Heart left ventricle (tissue), 16 donors: ENCODE measurements around the gene SZT2. TPM values are rescaled to one million over a fixed set of nuclear protein-coding genes. Genes with fewer than 3 reads are reported as not detected.

Source experiments
- ATAC-seq, 4 donors: fragments of 200-7000 bp; cut with Tn5 transposase; one replicate each; pipeline ENCODE4 v1.9.1; 2020 to 2022; ENCODE audit warnings: moderate library complexity in 4 of 4, mild to moderate bottlenecking in 3 of 4, moderate number of reproducible peaks in 1 of 4
- DNase-seq, 5 donors: peaks; one replicate each; pipeline ENCODE4 v3.0.0-alpha.2; 2020
- H3K27ac ChIP-seq, 12 donors: fragments of 200-600 bp; sonication (generic) in 4 of 12; one replicate each; pipeline versions ENCODE4 v1.5.0 to v1.8.0; 2016 to 2022; ENCODE audit warnings: mild to moderate bottlenecking in 2 of 12
- H3K27me3 ChIP-seq, 9 donors: fragments of 200-600 bp; sonication (generic) in 2 of 9; one replicate each; pipeline versions ENCODE4 v1.5.1 to v1.8.0; 2016 to 2022; ENCODE audit warnings: mild to moderate bottlenecking in 3 of 9
- H3K36me3 ChIP-seq, 9 donors: fragments of 200-600 bp; sonication (generic) in 2 of 9; one replicate each; pipeline versions ENCODE4 v1.5.0 to v1.8.0; 2018 to 2022; ENCODE audit warnings: mild to moderate bottlenecking in 2 of 9
- H3K4me1 ChIP-seq, 12 donors: fragments of 200-600 bp; sonication (generic) in 4 of 12; one replicate each; pipeline versions ENCODE4 v1.5.0 to v1.8.0; 2016 to 2022; ENCODE audit warnings: mild to moderate bottlenecking in 3 of 12
- H3K4me3 ChIP-seq, 12 donors: fragments of 200-600 bp; sonication (generic) in 4 of 12; one replicate each; pipeline versions ENCODE4 v1.5.0 to v1.8.0; 2017 to 2022; ENCODE audit warnings: mild to moderate bottlenecking in 9 of 12, moderate library complexity in 4 of 12
- H3K9me3 ChIP-seq, 12 donors: fragments of 200-600 bp; sonication (generic) in 4 of 12; one replicate each; pipeline versions ENCODE4 v1.5.0 to v1.8.0; 2016 to 2022; ENCODE audit warnings: mild to moderate bottlenecking in 1 of 12
- POLR2A ChIP-seq, 2 donors: fragments of 450-650 bp; IDR thresholded peaks; one replicate each; pipeline ENCODE4 v1.6.1; 2017; ENCODE audit warnings: antibody characterized with exemption in 2 of 2, mild to moderate bottlenecking in 2 of 2, moderate library complexity in 2 of 2
- WGBS, 4 donors: extraction: QIAGEN DNeasy Blood & Tissue Kit in 2 of 4; methylation state at CpG; one replicate each; pipeline versions ENCODE4 v1.1.5 to v1.1.7; 2013 to 2018; 5-methylcytosine and 5-hydroxymethylcytosine counted together
- intact Hi-C, 10 donors: fragments of 100-400 bp; cut with DNase I; formaldehyde crosslinking; loops; one replicate each; pipeline versions ENCODE4 v1.11.1 to v1.14.2; 2022
- polyA plus RNA-seq, 2 donors: library from polyadenylated mRNA; stranded (reverse); fragments of 200-250 nt; gene quantifications; one replicate each; pipeline ENCODE4 v1.2.3, GENCODE V29; 2013
- total RNA-seq, 9 donors: library from RNA; depleted of rRNA in 2 of 9; stranded (reverse); fragments of >200 nt in 2 of 9; fragmentation: NEBNext Ultra II Directional in 3 of 9; extraction: Animal tissue kit (Norgen Biotek cat#: 25700) in 3 of 9; gene quantifications; one replicate each; pipeline versions ENCODE4 v1.1.0 to v1.2.4, GENCODE V29; 2016 to 2023
- TF ChIP-seq, protein P1 (sequence below), 12 donors: fragments of 200-600 bp; sonication (generic) in 4 of 12; IDR thresholded peaks; one replicate each; pipeline versions ENCODE4 v1.5.0 to v1.8.0; 2018 to 2022; ENCODE audit warnings: antibody characterized with exemption in 12 of 12, mild to moderate bottlenecking in 5 of 12
- donor health status: ischemic (EF 13 %, LVEDD 7.1; RV severe dilation, severe dysfunction).
- donor health status: healthy with polysubstance abuse.
- donor health status: DM: no; HTN: yes; CAD: no.
- donor health status: DM: no; HTN: no; CAD: no.
- donor health status: ischemic (EF 25% LVEDD 6.9; RV normal size, moderate dysfunction).
- donor health status: ischemic (EF 25% LVEDD 5.7; RV mildly dilated, moderate dysfunction).
- donor health status: healthy.
- donor health status: DM: yes; HTN: yes; CAD: no.
- donor health status: ischemic (EF 35%, LVEDD 5.7; RV mildly dilated, moderate dysfunction).
- donor health status: nonischemic (EF 11% LVEDD 7.7; RV severe dilation, severe dysfunction).
- donor health status: DM: yes; HTN: yes; CAD: no.
- donor health status: PGD.
- donor health status: ischemic (EF 29% LVEDD 5.4; RV normal size, mild dysfunction).
- donor health status: nonischemic (EF 23%, LVEDD 6.1; RV moderate dilation, normal function).

Gene SZT2
- total and polyA plus RNA-seq, 11 donors, result 13.1 to 39.7 (median 24.4) TPM

DNA sequence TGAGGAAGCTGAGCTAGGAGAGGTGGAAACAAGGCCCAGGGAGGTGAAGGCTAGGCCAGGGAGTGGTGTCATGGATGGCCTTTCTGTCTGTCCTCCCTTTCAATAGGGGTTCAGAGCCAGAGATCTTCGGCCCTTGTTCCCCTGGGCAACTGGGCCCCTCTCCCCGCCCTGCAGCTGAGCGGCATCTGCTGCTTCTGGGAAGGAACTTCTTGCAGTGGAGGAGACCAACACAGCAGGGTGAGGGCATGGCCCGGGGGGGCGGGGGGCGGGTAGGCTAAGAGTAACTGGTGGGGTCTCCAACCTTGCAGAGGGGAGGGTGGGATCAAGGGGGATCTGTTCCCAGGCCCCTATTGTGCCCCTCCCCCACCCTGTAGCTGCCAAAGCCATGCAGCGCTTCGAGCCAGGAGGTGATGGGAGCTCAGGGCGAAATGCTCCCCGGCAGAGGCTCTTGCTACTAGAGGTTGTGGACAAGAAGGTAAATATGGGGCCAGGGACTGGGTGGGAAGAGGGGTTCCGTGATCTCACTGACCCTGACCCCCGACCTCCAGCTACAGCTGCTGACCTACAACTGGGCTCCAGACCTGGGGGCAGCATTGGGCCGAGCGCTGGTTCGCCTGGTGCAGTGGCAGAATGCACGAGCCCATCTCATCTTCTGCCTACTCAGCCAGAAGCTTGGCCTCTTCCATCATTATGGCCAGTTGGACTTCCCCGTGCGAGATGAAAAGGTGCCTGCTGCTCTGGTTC is 52.4 kb downstream of the SZT2 start:
- Histone ChIP-seq H3K27me3 (no peaks in the 10 kb centered on the region), H3K27ac (no peak overlapping the region), H3K9me3 (no peaks in the 10 kb centered on the region), H3K4me3 (no peak overlapping the region), H3K4me1 (peaks cover 0 to 10% (median 0%) of the 10 kb centered on the region in 12 donors), H3K36me3 (peaks cover 0 to 100% (median 93%) of the 10 kb centered on the region in 9 donors)
- intact Hi-C loops, result no loop called here
- no peak for ATAC-seq
- DNase-seq, result peak in 2 of 5 donors; percentile 17 to 62
- TF ChIP-seq, protein P1, sequence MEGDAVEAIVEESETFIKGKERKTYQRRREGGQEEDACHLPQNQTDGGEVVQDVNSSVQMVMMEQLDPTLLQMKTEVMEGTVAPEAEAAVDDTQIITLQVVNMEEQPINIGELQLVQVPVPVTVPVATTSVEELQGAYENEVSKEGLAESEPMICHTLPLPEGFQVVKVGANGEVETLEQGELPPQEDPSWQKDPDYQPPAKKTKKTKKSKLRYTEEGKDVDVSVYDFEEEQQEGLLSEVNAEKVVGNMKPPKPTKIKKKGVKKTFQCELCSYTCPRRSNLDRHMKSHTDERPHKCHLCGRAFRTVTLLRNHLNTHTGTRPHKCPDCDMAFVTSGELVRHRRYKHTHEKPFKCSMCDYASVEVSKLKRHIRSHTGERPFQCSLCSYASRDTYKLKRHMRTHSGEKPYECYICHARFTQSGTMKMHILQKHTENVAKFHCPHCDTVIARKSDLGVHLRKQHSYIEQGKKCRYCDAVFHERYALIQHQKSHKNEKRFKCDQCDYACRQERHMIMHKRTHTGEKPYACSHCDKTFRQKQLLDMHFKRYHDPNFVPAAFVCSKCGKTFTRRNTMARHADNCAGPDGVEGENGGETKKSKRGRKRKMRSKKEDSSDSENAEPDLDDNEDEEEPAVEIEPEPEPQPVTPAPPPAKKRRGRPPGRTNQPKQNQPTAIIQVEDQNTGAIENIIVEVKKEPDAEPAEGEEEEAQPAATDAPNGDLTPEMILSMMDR (IDR thresholded peaks at IDR 0.05), result no peak
- TF ChIP-seq POLR2A (IDR thresholded peaks at IDR 0.05), result no peak
- WGBS, 4 donors, result 89 to 95% (median 92%) methylated on average over 15 to 18 of the region's 18 CpGs

DNA sequence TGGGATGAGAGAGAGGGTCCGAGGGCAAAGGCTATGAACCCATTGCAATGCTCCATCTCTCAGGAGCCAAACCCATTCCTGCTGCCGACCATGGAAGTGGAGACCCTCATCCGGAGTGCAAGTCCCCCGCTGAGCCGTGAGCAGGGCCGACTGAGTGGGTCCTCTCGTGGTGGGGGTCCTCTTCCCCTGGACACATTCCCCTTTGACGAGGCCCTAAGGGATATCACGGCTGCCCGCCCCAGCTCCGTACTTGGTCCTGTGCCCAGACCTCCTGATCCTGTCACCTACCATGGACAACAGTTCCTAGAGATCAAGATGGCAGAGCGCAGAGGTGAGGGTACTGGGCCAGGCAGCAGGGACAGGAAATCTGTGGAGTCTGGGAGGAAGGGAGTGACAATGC is 53.1 kb downstream of the SZT2 start:
- 85 to 88% (median 86%) methylated on average over 11 to 12 of the region's 12 CpGs for WGBS, 4 donors
- DNase-seq (peak in 2 of 5 donors; percentile 17 to 31), ATAC-seq (no peak)
- H3K27me3 ChIP-seq, result no peaks in the 10 kb centered on the region
- H3K4me3 ChIP-seq, result no peak overlapping the region
- TF ChIP-seq POLR2A (IDR thresholded peaks at IDR 0.05), result no peak
- TF ChIP-seq, protein P1 (IDR thresholded peaks at IDR 0.05), result no peak
- H3K36me3 ChIP-seq, result peaks cover 0 to 100% (median 96%) of the 10 kb centered on the region in 9 donors
- H3K27ac ChIP-seq, result no peak overlapping the region
- intact Hi-C loops, result no loop called here
- H3K9me3 ChIP-seq, result no peaks in the 10 kb centered on the region
- peaks cover 0 to 10% (median 0%) of the 10 kb centered on the region in 12 donors for H3K4me1 ChIP-seq

DNA sequence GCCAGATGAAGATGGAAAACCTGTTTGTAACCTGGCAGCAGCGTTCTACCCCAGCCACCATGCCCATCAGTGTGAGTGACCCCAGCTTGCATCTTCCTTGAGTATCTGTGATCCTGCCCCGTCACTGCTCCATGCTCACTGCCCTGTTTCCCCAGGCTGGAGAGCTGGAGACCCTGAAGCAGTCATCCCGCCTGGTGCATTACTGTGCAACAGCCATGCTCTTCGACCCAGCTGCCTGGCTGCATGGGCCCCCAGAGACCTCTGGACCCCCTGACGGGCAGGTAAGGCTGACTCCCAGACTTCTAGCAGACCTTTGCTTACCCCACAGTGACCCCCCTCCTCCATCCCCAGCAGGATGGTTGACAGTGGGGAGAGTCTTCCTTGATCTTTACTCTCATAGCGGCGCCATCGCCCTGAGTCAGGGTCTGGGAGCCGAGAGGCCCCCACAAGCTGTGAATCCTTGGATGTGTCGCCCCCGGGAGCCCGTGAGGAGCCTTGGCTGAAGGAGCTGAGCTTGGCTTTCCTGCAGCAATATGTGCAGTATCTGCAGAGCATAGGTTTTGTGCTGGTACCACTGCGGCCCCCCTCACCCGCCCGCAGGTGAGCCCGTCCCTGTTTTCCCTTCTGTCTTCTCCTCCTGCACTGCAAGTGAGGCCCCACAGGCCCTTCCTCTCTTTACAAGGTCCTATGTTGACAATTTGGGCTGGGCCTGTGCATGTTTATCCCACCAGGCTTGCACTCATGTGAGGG is 53.7 kb downstream of the SZT2 start:
- peaks cover 0 to 100% (median 96%) of the 10 kb centered on the region in 9 donors for H3K36me3 ChIP-seq
- peak in 2 of 5 donors; percentile 16 to 32 for DNase-seq
- ATAC-seq, result no peak
- 93 to 96% (median 95%) methylated on average over 16 of the region's 16 CpGs for WGBS, 4 donors
- no peaks in the 10 kb centered on the region for H3K9me3 ChIP-seq
- intact Hi-C loops, result no loop called here
- TF ChIP-seq, protein P1 (IDR thresholded peaks at IDR 0.05), result no peak
- TF ChIP-seq POLR2A (IDR thresholded peaks at IDR 0.05), result no peak
- no peaks in the 10 kb centered on the region for H3K27me3 ChIP-seq
- no peak overlapping the region for H3K27ac ChIP-seq
- no peak overlapping the region for H3K4me3 ChIP-seq
- H3K4me1 ChIP-seq, result peaks cover 0 to 13% (median 0%) of the 10 kb centered on the region in 12 donors
